ENCODE data around the gene ARHGAP44.

Gene ARHGAP44

GRCh38 chr17:12995106-12995895, 206.0 kb downstream of the ARHGAP44 start:
- no peak for DNase-seq (ENCODE audit: low read depth in 2 of 2)

GRCh38 chr17:12995896-12996295, 206.6 kb downstream of the ARHGAP44 start:
- DNase-seq (ENCODE audit: low read depth in 2 of 2): no peak

GRCh38 chr17:12996357-12996756, 207.1 kb downstream of the ARHGAP44 start:
- DNase-seq (ENCODE audit: low read depth in 2 of 2): no peak

GRCh38 chr17:12996941-12997340, 207.6 kb downstream of the ARHGAP44 start:
- no peak for DNase-seq (ENCODE audit: low read depth in 2 of 2)

GRCh38 chr17:12998461-12998860, 209.2 kb downstream of the ARHGAP44 start:
- no peak for DNase-seq (ENCODE audit: low read depth in 2 of 2)

- no peak for DNase-seq (ENCODE audit: low read depth in 2 of 2)
These were observed 209.6 kb downstream of the ARHGAP44 start for GRCh38 chr17:12998874-12999273.

- DNase-seq (ENCODE audit: low read depth in 2 of 2): no peak
These were observed 211.3 kb downstream of the ARHGAP44 start for GRCh38 chr17:13000561-13000960.

- no peak for DNase-seq (ENCODE audit: low read depth in 2 of 2)
These were observed 212.8 kb downstream of the ARHGAP44 start for GRCh38 chr17:13001991-13002615.

GRCh38 chr17:13002761-13003453, 213.6 kb downstream of the ARHGAP44 start:
- DNase-seq (ENCODE audit: low read depth in 2 of 2): no peak

GRCh38 chr17:13003454-13003851, 214.2 kb downstream of the ARHGAP44 start:
- no peak for DNase-seq (ENCODE audit: low read depth in 2 of 2)

- DNase-seq (ENCODE audit: low read depth in 2 of 2): no peak
These were observed 214.6 kb downstream of the ARHGAP44 start for GRCh38 chr17:13003927-13004326.

GRCh38 chr17:13004336-13004735, 215.0 kb downstream of the ARHGAP44 start:
- DNase-seq (ENCODE audit: low read depth in 2 of 2): no peak

GRCh38 chr17:13005530-13005929, 216.2 kb downstream of the ARHGAP44 start:
- no peak for DNase-seq (ENCODE audit: low read depth in 2 of 2)

- DNase-seq (ENCODE audit: low read depth in 2 of 2): no peak
These were observed 219.2 kb downstream of the ARHGAP44 start for GRCh38 chr17:13008461-13008860.

- no peak for DNase-seq (ENCODE audit: low read depth in 2 of 2)
These were observed 221.7 kb downstream of the ARHGAP44 start for GRCh38 chr17:13010959-13011358.

- no peak for DNase-seq (ENCODE audit: low read depth in 2 of 2)
These were observed 225.5 kb downstream of the ARHGAP44 start for GRCh38 chr17:13014801-13015200.

GRCh38 chr17:13016881-13017654, 227.8 kb downstream of the ARHGAP44 start:
- DNase-seq (ENCODE audit: low read depth in 2 of 2): no peak

- peak; percentile 96 to 97 for DNase-seq (ENCODE audit: low read depth in 2 of 2)
These were observed 228.6 kb downstream of the ARHGAP44 start, which contains the start of gene ELAC2 for GRCh38 chr17:13017655-13018459. Gene ELAC2, minus strand, starts transcription at chr17:13018027. Its CDS starts 80 bp downstream, at chr17:13017947.

- DNase-seq (ENCODE audit: low read depth in 2 of 2): no peak
These were observed 234.7 kb downstream of the ARHGAP44 start for GRCh38 chr17:13024016-13024415.

GRCh38 chr17:13024526-13025257, 235.4 kb downstream of the ARHGAP44 start:
- peak; percentile 30 to 35 for DNase-seq (ENCODE audit: low read depth in 2 of 2)
